Panc1 (cell line): ENCODE data around the gene SLC35A1. TPM values are rescaled to one million over a fixed set of nuclear protein-coding genes. Genes with fewer than 3 reads are reported as not detected.

Source experiments
- ATAC-seq: fragments of 200-7000 bp; cut with Tn5 transposase; 2 replicates; pipeline ENCODE4 v1.9.1; 2020; ENCODE audit warnings: mild to moderate bottlenecking, moderate library complexity
- BruUV-seq: library from RNA; stranded (reverse); fragments of 400-500 nt; replicated peaks from 2 replicates; lab custom pipeline; 2021; lab: Mats Ljungman, UMichigan
- CTCF ChIA-PET: fragments of 300-600 bp; sonication (Branson Sonifier 250); formaldehyde crosslinking; loops from one replicate; lab custom pipeline; 2022; ENCODE audit warnings: antibody characterized with exemption; lab: Charles Lee
- POLR2A ChIA-PET: fragments of 300-600 bp; sonication (Branson Sonifier 250); formaldehyde crosslinking; loops from one replicate; lab custom pipeline; 2022; ENCODE audit warnings: antibody characterized with exemption; lab: Charles Lee
- DNase-seq: peaks from one replicate; pipeline ENCODE4 v3.0.0-alpha.2; 2010; ENCODE audit warnings: low read depth, low spot score
- H3K27ac ChIP-seq: 2 replicates; pipeline ENCODE4 v1.5.1; 2011; ENCODE audit warnings: mild to moderate bottlenecking, low read length, inconsistent platforms
- H3K27me3 ChIP-seq: fragments of 200-500 bp; sonication (Bioruptor generic); 2 replicates; pipeline ENCODE4 v1.6.0; 2014; ENCODE audit warnings: low read length, inconsistent platforms; ENCODE audit not compliant: control insufficient read depth, insufficient read depth
- H3K36me3 ChIP-seq: fragments of 200-500 bp; sonication (Bioruptor generic); 2 replicates; pipeline ENCODE4 v1.5.1; 2014; ENCODE audit warnings: inconsistent platforms, mild to moderate bottlenecking, low read length, moderate library complexity; ENCODE audit not compliant: control insufficient read depth, insufficient read depth
- H3K4me1 ChIP-seq: 2 replicates; pipeline ENCODE4 v1.5.1; 2011; ENCODE audit warnings: inconsistent platforms, mild to moderate bottlenecking, low read length, moderate library complexity; ENCODE audit not compliant: control insufficient read depth, insufficient read depth
- H3K4me3 ChIP-seq, 2 experiments: 2 replicates each; pipeline ENCODE4 v1.5.1; 2011 to 2012; ENCODE audit warnings: low read depth in 2 of 2, low read length in 2 of 2, mild to moderate bottlenecking in 2 of 2, inconsistent platforms in 1 of 2, moderate library complexity in 1 of 2
- H3K9me3 ChIP-seq: fragments of 200-500 bp; sonication (Bioruptor generic); 2 replicates; pipeline ENCODE4 v1.5.1; 2014; ENCODE audit warnings: low read depth, mild to moderate bottlenecking, inconsistent platforms, low read length, moderate library complexity; ENCODE audit not compliant: control insufficient read depth, insufficient read depth
- POLR2AphosphoS5 ChIP-seq: IDR thresholded peaks from 2 replicates; pipeline ENCODE4 v1.6.1; 2012; ENCODE audit warnings: mild to moderate bottlenecking, low read depth, low read length, moderate library complexity
- SIN3A ChIP-seq: IDR thresholded peaks from 2 replicates; pipeline ENCODE4 v1.6.1; 2012; ENCODE audit warnings: low read depth, mild to moderate bottlenecking, low read length, moderate library complexity, borderline replicate concordance; ENCODE audit not compliant: insufficient read depth
- TCF7L2 ChIP-seq: IDR thresholded peaks from 2 replicates; pipeline ENCODE4 v1.6.1; 2011; ENCODE audit warnings: mild to moderate bottlenecking, low read depth, low read length, inconsistent platforms
- in situ Hi-C: cut with HindIII; loops from 2 replicates; pipeline ENCODE4 v1.10.0; 2016; ENCODE audit warnings: low sequenced_read_pairs, low pct_unique_long_range_greater_than_20kb
- intact Hi-C: fragments of 100-400 bp; cut with micrococcal nuclease; formaldehyde crosslinking; loops from one replicate; pipeline ENCODE4 v1.10.0; 2022; ENCODE audit not compliant: unreplicated experiment
- total RNA-seq: library from RNA; stranded (reverse); gene quantifications from one replicate; pipeline ENCODE4 v1.2.1, GENCODE V29; 2021; ENCODE audit not compliant: unreplicated experiment
- TF ChIP-seq, protein P1 (sequence below): fragments of 450-650 bp; IDR thresholded peaks from 2 replicates; pipeline ENCODE4 v1.5.1; 2017; ENCODE audit warnings: mild to moderate bottlenecking
- TF ChIP-seq, protein P2 (sequence below), 2 experiments: IDR thresholded peaks; 2 replicates each; pipeline ENCODE4 v1.6.1; 2011 to 2012; ENCODE audit warnings: low read depth in 2 of 2, control low read depth in 1 of 2, low read length in 1 of 2, mild to moderate bottlenecking in 1 of 2, moderate library complexity in 1 of 2; ENCODE audit not compliant: insufficient read depth in 1 of 2

SLC35A1 gene
- total RNA-seq, 1 experiment from 2014 or later, result 14.9 TPM

- DNase-seq, result no peak
- Histone ChIP-seq H3K9me3 (no peaks in the 10 kb centered on the region), H3K27me3 (no peaks in the 10 kb centered on the region), H3K4me1 (no peaks in the 10 kb centered on the region), H3K36me3 (peaks cover 3% of the 10 kb centered on the region), H3K4me3 (no peak overlapping the region), H3K27ac (no peak overlapping the region)
- no TSS peak for BruUV-seq
- ChIA-PET CTCF (no interaction called here), POLR2A (no interaction called here)
- TF ChIP-seq, protein P1, sequence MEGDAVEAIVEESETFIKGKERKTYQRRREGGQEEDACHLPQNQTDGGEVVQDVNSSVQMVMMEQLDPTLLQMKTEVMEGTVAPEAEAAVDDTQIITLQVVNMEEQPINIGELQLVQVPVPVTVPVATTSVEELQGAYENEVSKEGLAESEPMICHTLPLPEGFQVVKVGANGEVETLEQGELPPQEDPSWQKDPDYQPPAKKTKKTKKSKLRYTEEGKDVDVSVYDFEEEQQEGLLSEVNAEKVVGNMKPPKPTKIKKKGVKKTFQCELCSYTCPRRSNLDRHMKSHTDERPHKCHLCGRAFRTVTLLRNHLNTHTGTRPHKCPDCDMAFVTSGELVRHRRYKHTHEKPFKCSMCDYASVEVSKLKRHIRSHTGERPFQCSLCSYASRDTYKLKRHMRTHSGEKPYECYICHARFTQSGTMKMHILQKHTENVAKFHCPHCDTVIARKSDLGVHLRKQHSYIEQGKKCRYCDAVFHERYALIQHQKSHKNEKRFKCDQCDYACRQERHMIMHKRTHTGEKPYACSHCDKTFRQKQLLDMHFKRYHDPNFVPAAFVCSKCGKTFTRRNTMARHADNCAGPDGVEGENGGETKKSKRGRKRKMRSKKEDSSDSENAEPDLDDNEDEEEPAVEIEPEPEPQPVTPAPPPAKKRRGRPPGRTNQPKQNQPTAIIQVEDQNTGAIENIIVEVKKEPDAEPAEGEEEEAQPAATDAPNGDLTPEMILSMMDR, result no peak
- no peak for TF ChIP-seq TCF7L2
- no peak for TF ChIP-seq POLR2AphosphoS5
- TF ChIP-seq, protein P2, sequence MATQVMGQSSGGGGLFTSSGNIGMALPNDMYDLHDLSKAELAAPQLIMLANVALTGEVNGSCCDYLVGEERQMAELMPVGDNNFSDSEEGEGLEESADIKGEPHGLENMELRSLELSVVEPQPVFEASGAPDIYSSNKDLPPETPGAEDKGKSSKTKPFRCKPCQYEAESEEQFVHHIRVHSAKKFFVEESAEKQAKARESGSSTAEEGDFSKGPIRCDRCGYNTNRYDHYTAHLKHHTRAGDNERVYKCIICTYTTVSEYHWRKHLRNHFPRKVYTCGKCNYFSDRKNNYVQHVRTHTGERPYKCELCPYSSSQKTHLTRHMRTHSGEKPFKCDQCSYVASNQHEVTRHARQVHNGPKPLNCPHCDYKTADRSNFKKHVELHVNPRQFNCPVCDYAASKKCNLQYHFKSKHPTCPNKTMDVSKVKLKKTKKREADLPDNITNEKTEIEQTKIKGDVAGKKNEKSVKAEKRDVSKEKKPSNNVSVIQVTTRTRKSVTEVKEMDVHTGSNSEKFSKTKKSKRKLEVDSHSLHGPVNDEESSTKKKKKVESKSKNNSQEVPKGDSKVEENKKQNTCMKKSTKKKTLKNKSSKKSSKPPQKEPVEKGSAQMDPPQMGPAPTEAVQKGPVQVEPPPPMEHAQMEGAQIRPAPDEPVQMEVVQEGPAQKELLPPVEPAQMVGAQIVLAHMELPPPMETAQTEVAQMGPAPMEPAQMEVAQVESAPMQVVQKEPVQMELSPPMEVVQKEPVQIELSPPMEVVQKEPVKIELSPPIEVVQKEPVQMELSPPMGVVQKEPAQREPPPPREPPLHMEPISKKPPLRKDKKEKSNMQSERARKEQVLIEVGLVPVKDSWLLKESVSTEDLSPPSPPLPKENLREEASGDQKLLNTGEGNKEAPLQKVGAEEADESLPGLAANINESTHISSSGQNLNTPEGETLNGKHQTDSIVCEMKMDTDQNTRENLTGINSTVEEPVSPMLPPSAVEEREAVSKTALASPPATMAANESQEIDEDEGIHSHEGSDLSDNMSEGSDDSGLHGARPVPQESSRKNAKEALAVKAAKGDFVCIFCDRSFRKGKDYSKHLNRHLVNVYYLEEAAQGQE (IDR thresholded peaks at IDR 0.05; ENCODE audit: insufficient read depth in 1 of 2, low read depth in 2 of 2, low read length in 1 of 2), result no peak
- no peak for TF ChIP-seq SIN3A
- no peak for ATAC-seq
- in situ Hi-C loops, result no loop called here
- intact Hi-C loops, result no loop called here
Measured at GRCh38 chr6:87539554-87539953, 66.8 kb downstream of the SLC35A1 start.

DNA sequence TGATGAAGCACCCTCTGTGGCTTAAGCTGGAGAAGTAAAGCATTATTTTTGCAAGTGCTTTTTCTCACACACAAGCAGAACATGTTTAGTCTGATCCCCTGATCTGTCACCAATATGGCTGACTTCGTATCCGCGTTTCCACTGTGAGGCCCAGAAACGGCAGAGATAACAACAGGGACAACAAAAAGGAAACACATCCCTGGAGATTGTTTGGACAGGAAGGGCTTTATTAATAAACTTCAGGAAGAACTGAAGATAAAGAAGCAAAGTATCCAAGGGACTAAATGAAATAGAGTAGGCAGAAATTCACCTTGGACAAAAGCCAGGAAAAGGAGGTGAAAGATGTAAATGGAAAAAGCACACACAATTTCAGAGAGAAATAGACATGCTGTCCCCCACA lies 67.8 kb downstream of the SLC35A1 start:
- no peak for ATAC-seq
- Histone ChIP-seq H3K27me3 (no peaks in the 10 kb centered on the region), H3K9me3 (no peaks in the 10 kb centered on the region), H3K27ac (no peak overlapping the region), H3K4me1 (no peaks in the 10 kb centered on the region), H3K4me3 (no peak overlapping the region), H3K36me3 (peaks cover 5% of the 10 kb centered on the region)
- ChIA-PET CTCF (no interaction called here), POLR2A (interaction anchor here (0.7 kb wide), 2 partner anchors 10 to 391 kb away, joined by 3 to 10 read pairs; no protein-coding TSS in a partner anchor)
- TF ChIP-seq TCF7L2 (no peak), POLR2AphosphoS5 (no peak), SIN3A (no peak)
- TF ChIP-seq, protein P2 (IDR thresholded peaks at IDR 0.05; ENCODE audit: insufficient read depth in 1 of 2, low read depth in 2 of 2, low read length in 1 of 2), result no peak
- TF ChIP-seq, protein P1, result no peak
- DNase-seq, result no peak
- in situ Hi-C loops (no loop called here), intact Hi-C loops (no loop called here)
- no TSS peak for BruUV-seq
